Measurements from ENCODE around the gene ASTN2.

DNA sequence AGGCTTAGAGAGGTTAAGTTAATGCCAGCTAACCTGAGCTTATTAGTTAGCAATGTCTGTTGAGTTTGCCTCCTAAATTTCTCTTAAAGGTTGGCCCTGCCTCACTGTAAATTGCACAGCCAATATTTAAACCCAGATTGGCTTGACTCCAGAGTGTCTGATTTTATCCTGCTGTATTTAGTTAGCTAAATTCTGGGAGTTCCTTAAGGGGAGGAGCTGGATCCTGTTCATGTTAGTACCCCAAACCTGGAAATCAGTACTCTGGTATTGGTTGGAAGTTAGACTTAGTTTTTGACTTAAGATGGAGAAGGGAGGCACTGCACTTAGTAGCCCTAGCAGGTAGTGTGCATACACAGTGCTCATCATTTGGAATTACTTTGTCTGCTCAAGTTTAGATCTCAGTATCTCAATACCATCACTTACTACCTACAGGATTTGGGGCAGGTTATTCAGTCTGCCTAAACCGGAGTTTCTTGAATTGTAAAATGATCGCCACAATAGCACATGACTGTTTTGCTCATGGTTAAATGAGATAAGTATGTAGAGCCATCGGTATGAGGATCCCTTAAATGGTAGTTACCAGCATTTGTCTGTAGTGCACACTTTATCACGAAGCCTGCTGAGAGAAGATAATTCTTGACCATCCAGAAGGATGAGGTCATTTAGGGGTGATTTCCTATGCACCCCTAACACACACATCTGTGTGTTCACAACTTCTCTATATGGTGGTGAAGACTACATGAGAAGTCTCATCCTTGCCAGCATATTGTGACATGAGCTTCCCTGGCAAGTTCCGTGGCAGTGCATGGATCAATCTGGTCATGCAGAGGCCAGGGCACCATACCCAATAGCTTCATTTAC lies 992.5 kb downstream of the ASTN2 start:
- no peak for TF ChIP-seq SUZ12 (IDR thresholded peaks at IDR 0.05; ENCODE audit: extremely low read depth, insufficient read depth, insufficient read length)
- TF ChIP-seq YY1 (IDR thresholded peaks at IDR 0.05; ENCODE audit: insufficient read depth, insufficient read length), result no peak
- no peak for TF ChIP-seq ZNF274 (IDR thresholded peaks at IDR 0.05; ENCODE audit: low read depth, low read length)

All from NT2/D1 (cell line).